ENCODE results near the gene SMAD2. TPM values are rescaled to one million over a fixed set of nuclear protein-coding genes. Genes with fewer than 3 reads are reported as not detected.
"Not testable (repeated sequence)": the region's sequence is repeated elsewhere in the genome, so short reads cannot be mapped to it uniquely, and the experiment has no call there.

Gene SMAD2
- total RNA-seq, 1 donor = 44.9 TPM

DNA sequence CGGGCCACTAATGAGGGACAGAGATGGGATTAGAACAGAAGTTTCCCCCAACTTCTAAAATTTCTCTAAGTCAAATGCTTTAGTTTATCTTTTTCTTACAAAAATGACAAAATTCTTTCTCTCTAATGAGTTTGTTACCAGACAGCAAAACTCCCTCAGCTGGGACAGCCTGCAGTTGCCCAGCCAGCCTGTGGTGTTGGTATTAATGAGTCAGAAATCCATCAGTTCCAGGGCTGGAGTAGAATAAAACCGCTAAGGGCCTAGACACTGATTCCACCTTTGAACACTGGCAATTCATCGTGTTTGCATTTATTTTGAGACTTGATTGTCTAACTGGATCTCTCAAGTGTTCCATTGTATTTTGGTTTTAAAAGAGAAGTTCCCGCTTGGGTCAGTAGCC is 38.3 kb upstream of the SMAD2 start:
- no peak for DNase-seq (ENCODE audit: insufficient read length, low spot score, missing footprints)
- Histone ChIP-seq H3K4me1 (ENCODE audit: insufficient read depth, low read length) (peaks cover 9% of the 10 kb centered on the region), H3K79me2 (ENCODE audit: insufficient read depth, low read length) (no peaks in the 10 kb centered on the region), H2AFZ (ENCODE audit: low read length) (no peak overlapping the region), H3K27me3 (ENCODE audit: insufficient read depth, low read length) (peaks cover 9% of the 10 kb centered on the region), H3K4me3 (ENCODE audit: insufficient read depth, low read length) (no peak overlapping the region), H3K36me3 (ENCODE audit: insufficient read depth, low read length) (no peaks in the 10 kb centered on the region), H3K4me2 (ENCODE audit: insufficient read depth, low read length) (no peak overlapping the region), H3K9me3 (ENCODE audit: low read depth, low read length) (no peaks in the 10 kb centered on the region), H3K27ac (ENCODE audit: low read depth, low read length) (no peak overlapping the region), H4K20me1 (ENCODE audit: insufficient read depth, low read length) (no peaks in the 10 kb centered on the region)
- TF ChIP-seq, protein P1, sequence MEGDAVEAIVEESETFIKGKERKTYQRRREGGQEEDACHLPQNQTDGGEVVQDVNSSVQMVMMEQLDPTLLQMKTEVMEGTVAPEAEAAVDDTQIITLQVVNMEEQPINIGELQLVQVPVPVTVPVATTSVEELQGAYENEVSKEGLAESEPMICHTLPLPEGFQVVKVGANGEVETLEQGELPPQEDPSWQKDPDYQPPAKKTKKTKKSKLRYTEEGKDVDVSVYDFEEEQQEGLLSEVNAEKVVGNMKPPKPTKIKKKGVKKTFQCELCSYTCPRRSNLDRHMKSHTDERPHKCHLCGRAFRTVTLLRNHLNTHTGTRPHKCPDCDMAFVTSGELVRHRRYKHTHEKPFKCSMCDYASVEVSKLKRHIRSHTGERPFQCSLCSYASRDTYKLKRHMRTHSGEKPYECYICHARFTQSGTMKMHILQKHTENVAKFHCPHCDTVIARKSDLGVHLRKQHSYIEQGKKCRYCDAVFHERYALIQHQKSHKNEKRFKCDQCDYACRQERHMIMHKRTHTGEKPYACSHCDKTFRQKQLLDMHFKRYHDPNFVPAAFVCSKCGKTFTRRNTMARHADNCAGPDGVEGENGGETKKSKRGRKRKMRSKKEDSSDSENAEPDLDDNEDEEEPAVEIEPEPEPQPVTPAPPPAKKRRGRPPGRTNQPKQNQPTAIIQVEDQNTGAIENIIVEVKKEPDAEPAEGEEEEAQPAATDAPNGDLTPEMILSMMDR (IDR thresholded peaks at IDR 0.05; ENCODE audit: extremely low read depth, low read depth, low read length) = no peak

DNA sequence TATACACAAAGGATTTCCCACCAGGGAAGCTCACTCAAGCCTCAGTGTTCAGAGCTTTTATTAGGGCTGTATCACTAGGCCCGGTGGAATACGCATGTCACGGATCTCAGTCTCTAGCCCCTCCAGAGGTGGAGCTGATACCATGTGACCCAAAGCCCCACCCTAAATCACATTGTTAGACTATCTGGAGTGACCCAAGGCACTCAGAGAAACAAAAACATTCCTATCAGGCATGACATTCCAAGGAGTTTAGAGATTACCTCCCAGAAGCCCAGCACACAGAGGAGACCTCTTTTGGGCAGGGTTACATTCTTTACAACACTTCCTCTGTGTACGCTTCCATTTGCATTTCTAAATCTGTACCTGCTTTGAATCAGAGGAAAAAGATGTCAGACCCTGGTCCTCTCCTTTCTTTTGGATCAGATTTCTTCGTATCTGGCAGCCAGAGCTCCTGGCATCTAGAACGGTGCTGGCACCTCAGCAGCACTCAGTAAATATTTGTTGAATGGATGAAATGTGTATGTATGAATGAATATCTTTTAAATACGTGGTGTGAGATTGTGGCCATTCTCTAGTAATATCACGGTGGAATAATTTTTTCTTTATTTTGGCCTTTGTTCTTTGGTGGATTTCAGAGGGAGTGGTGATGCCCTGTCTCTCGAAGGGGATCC is 37.7 kb upstream of the SMAD2 start:
- Histone ChIP-seq H3K79me2 (ENCODE audit: insufficient read depth, low read length) (no peaks in the 10 kb centered on the region), H3K36me3 (ENCODE audit: insufficient read depth, low read length) (no peaks in the 10 kb centered on the region), H3K27ac (ENCODE audit: low read depth, low read length) (no peak overlapping the region), H3K4me3 (ENCODE audit: insufficient read depth, low read length) (no peak overlapping the region), H3K27me3 (ENCODE audit: insufficient read depth, low read length) (peaks cover 3% of the 10 kb centered on the region), H2AFZ (ENCODE audit: low read length) (no peak overlapping the region), H3K4me2 (ENCODE audit: insufficient read depth, low read length) (no peak overlapping the region), H3K9me3 (ENCODE audit: low read depth, low read length) (no peaks in the 10 kb centered on the region), H3K4me1 (ENCODE audit: insufficient read depth, low read length) (peaks cover 9% of the 10 kb centered on the region), H4K20me1 (ENCODE audit: insufficient read depth, low read length) (no peaks in the 10 kb centered on the region)
- TF ChIP-seq, protein P1 (IDR thresholded peaks at IDR 0.05; ENCODE audit: extremely low read depth, low read depth, low read length) = no peak
- no peak for DNase-seq (ENCODE audit: insufficient read length, low spot score, missing footprints)

DNA sequence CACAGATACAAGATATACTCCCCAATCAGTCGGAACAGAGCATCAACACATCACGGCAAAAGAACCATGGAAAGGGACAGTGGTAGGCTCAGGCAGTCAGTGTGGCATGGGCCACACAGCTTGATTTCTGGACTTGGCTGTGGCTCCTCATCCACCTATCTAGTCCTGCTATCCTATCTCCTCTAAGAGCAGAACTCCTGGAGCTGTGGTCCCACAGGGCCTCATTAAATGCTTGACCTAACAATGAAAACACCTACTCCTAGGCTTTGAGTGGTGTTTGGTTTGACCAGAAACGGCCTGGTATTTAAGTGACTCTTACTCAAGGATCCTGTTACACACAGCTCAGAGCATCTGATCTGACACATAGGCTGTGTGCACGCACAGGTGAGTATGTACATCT is 33.6 kb upstream of the SMAD2 start:
- H3K27ac ChIP-seq (ENCODE audit: low read depth, low read length) = no peak overlapping the region
- no peaks in the 10 kb centered on the region for H3K27me3 ChIP-seq (ENCODE audit: insufficient read depth, low read length)
- H3K36me3 ChIP-seq (ENCODE audit: insufficient read depth, low read length) = no peaks in the 10 kb centered on the region
- no peak overlapping the region for H2AFZ ChIP-seq (ENCODE audit: low read length)
- DNase-seq (ENCODE audit: insufficient read length, low spot score, missing footprints) = no peak
- H3K4me2 ChIP-seq (ENCODE audit: insufficient read depth, low read length) = no peak overlapping the region
- no peaks in the 10 kb centered on the region for H3K79me2 ChIP-seq (ENCODE audit: insufficient read depth, low read length)
- TF ChIP-seq, protein P1 (IDR thresholded peaks at IDR 0.05; ENCODE audit: extremely low read depth, low read depth, low read length) = no peak
- H3K4me1 ChIP-seq (ENCODE audit: insufficient read depth, low read length) = peaks cover 8% of the 10 kb centered on the region
- no peak overlapping the region for H3K4me3 ChIP-seq (ENCODE audit: insufficient read depth, low read length)
- no peaks in the 10 kb centered on the region for H4K20me1 ChIP-seq (ENCODE audit: insufficient read depth, low read length)
- no peaks in the 10 kb centered on the region for H3K9me3 ChIP-seq (ENCODE audit: low read depth, low read length)

DNA sequence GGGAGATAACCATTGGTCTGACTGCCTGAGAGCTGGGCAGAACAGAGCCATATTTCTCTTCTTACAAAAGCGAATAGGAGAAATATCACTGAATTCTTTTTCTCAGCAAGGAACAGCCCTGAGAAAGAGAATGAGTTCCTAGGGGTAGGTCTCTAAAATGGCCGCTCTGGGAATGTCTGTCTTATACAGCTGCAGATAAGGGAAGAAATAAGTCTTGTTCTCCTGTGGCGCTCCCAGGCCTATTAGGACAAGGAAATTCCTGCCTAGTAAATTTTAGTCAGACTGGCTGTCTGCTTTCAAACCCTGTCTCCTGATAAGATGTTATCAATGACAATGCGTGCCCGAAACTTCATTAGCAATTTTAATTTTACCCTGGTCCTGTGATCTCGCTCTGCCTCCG is 30.5 kb upstream of the SMAD2 start:
- H3K4me3 ChIP-seq (ENCODE audit: insufficient read depth, low read length) = not testable (repeated sequence)

More for the DNA sequence above, 30.5 kb upstream of the SMAD2 start:
- H3K27ac ChIP-seq (ENCODE audit: low read depth, low read length); H2AFZ ChIP-seq (ENCODE audit: low read length); H3K4me2 ChIP-seq (ENCODE audit: insufficient read depth, low read length); H3K4me1 ChIP-seq (ENCODE audit: insufficient read depth, low read length); DNase-seq (ENCODE audit: insufficient read length, low spot score, missing footprints); H3K79me2 ChIP-seq (ENCODE audit: insufficient read depth, low read length); H3K9me3 ChIP-seq (ENCODE audit: low read depth, low read length); H4K20me1 ChIP-seq (ENCODE audit: insufficient read depth, low read length); H3K36me3 ChIP-seq (ENCODE audit: insufficient read depth, low read length); H3K27me3 ChIP-seq (ENCODE audit: insufficient read depth, low read length): not testable (repeated sequence)
